GM12865 (cell line): Measurements from ENCODE around the gene SMURF2.

Experiments
- DNase-seq: peaks from one replicate; pipeline ENCODE4 v3.0.0; 2010; ENCODE audit warnings: low read depth
- H3K4me3 ChIP-seq: 2 replicates; pipeline ENCODE4 v1.5.1; 2011; ENCODE audit warnings: mild to moderate bottlenecking, low read depth, low read length, control low read depth
- TF ChIP-seq, protein P1 (sequence below): IDR thresholded peaks from 2 replicates; pipeline ENCODE4 v1.5.1; 2011; ENCODE audit warnings: low read length, control low read depth, low read depth, inconsistent platforms; ENCODE audit not compliant: insufficient read depth; ENCODE audit errors: missing control alignments

The SMURF2 gene

DNA sequence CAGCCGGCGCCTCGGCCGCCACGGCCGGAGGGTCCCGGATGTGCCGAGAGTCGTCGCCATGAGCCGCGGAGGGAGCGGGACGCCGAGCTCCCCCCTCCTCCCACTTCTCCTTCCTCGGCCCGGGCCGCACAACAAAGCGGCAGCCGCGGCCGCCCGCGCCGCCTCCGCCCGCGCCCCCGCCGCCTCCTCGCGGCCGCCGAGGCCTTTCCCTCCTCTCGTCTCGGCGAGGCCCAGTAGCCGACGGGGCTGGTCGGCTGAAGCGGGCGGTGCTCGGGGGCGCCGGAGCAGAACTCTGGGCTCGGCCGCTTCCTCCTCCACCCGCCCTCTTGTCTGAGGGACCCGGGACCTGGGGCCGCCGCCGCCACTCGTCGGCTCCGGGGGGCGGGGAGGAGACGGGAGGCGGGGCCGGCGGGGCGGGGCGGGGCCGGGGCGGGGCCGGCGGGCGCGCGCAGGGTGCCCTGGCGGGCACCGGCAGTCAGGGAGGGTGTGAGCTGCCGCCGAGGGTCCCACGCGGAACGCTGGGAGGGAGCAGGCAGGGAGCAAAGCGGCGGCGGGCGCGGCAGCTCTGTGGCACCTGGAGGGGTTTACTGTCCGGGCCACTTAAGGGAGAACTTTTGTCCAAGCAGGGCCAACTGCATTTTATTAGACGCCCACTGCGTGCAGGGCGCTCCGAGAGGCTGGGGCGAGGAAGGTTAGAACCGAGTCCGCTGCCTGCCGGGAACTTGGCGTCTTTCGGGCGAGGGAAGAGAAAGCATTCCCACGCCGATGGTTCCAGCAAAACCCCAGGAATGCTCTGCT, at the start of gene SMURF2:
Gene SMURF2, minus strand, starts transcription at position 332 of the 798 bp plus-strand sequence. CDS start 427 bp downstream, outside the sequence.
- TF ChIP-seq, protein P1, sequence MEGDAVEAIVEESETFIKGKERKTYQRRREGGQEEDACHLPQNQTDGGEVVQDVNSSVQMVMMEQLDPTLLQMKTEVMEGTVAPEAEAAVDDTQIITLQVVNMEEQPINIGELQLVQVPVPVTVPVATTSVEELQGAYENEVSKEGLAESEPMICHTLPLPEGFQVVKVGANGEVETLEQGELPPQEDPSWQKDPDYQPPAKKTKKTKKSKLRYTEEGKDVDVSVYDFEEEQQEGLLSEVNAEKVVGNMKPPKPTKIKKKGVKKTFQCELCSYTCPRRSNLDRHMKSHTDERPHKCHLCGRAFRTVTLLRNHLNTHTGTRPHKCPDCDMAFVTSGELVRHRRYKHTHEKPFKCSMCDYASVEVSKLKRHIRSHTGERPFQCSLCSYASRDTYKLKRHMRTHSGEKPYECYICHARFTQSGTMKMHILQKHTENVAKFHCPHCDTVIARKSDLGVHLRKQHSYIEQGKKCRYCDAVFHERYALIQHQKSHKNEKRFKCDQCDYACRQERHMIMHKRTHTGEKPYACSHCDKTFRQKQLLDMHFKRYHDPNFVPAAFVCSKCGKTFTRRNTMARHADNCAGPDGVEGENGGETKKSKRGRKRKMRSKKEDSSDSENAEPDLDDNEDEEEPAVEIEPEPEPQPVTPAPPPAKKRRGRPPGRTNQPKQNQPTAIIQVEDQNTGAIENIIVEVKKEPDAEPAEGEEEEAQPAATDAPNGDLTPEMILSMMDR, result no peak
- peak within 1 kb of the TSS; percentile 84 for H3K4me3 ChIP-seq
- DNase-seq, result peak; percentile 85

DNA sequence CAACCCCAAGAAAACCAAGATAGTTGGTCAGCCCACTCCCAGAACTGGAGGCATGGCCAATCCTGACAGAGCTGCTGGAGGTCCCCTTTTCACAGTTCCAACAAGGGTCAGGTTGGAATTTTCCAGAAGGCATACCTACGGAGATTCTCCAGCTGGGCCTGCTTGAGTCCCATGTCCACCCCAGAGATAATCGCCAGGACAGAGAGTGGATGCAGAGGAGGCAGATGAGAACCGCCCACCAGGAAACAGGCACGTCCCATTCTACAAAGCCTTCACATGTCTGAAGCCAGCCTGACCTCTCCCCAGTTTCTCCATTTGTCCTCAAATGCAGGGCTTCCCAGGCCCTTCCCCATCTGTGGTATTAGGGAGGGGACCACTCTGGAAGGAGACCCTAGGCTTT, 47.4 kb upstream of the SMURF2 start:
- TF ChIP-seq, protein P1, result no peak
- no peak overlapping the region for H3K4me3 ChIP-seq
- no peak for DNase-seq

DNA sequence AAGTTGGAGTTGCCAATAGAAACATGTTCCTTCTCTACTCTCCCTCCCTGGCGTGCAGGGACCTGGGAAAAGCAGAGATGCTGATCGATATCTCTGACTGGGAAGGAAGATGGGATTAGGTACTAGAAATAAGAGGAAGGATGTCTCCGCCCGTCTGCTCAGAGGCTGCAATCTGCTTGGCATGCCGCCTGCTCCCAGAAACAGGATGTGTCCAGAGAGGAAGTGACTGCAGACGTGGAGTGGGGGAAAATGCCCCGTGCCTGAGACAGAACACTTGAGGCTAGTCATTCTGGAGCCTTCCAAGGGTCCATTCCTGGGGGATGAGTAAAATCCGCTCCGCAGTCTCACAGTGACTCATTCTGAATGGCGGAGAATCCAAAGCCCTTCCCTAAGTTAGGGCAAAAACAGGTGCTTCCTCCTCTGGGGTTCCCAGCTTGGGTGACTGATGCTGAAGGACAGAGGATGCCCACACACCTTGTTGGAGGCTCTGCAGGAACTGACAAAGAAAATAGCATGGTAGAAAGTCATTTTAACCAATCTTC, 45.0 kb upstream of the SMURF2 start:
- no peak for DNase-seq
- TF ChIP-seq, protein P1, result no peak
- no peak overlapping the region for H3K4me3 ChIP-seq

DNA sequence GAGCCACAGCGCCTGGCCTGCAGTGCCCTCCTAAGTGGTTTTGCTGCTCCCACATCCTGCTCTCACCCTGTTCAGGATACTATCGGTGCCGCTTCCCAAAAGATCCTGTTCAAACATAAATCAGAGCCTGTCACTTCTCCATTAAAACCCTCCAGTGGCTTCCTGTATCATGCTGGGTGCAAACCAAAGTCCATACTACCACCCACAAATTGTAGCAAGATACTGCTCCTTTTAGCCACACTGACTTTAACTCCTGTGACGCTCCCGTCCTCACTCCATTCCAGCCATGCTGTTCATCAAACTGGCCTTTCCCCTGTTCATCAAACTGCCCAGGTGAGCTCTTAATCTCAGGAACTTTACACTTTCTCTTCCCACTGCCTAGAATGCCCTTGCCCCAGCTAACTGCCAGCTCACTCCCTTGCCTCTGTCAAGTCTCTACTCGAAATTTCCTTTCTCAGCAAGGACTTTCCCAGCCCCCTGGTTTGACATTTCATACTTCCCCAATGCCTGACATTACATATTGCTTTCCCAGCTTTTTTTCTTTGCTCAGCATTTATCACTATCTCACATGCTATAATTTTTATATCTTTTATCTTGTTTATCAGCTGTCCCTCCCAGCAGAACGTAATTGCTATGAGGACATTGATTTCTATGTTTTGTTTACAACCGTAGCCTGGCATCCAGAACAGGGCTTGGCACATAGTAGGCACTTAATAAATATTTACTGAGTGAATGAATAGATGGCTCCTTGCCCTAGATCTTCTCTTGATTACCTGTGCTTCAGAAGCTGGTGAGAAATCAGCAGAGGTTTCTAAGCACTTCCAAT, 44.3 kb upstream of the SMURF2 start:
- DNase-seq, result no peak
- TF ChIP-seq, protein P1, result no peak
- no peak overlapping the region for H3K4me3 ChIP-seq

DNA sequence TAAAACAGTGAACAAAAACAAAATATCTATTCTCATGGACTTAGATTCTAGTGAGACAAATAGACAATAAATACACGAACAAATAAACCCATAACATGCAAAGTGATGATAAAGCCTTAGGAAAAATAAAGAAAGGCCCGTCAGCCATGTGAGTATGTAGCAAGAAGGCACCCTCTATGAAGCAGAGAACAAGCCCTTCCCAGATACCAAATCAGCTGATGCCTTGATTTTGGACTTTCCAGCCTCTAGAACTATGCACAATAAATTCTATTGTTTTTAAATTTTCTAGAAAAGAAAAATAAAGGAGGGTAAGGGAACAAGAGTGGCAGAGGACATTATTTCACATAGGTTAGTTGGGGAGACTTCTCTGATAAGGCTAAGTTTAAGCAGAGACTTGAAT, 40.7 kb upstream of the SMURF2 start:
- DNase-seq, result no peak
- TF ChIP-seq, protein P1, result no peak
- H3K4me3 ChIP-seq, result no peak overlapping the region

DNA sequence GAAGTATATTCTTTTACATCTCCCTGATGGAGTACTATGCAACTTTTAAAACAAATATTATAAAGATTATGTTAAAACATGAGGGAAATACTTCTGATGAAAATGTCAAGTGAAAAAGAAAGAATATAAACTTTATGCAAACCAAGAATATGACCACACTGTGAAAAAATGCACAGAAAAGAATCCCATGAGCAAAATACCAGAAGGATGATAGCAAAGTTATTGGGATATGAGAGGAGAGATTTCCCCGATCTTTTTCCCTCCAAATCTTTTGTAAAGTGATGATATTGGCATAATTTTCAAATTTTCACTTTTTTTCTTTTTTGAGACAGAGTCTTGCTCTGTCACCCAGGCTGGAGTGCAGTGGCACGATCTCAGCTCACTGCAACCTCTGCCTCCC, 36.6 kb upstream of the SMURF2 start:
- DNase-seq, result no peak
- TF ChIP-seq, protein P1, result no peak
- no peak overlapping the region for H3K4me3 ChIP-seq
